WERI-Rb-1 (cell line): ENCODE results near the gene ARAF.

ENCODE experiments used
- DNase-seq: peaks from one replicate; pipeline ENCODE4 v3.0.0-alpha.2; 2020
- H3K27ac ChIP-seq: fragments of 250-450 bp; sonication (Bioruptor Pico); 2 replicates; pipeline ENCODE4 v1.5.1; 2020; ENCODE audit warnings: mild to moderate bottlenecking, moderate library complexity
- H3K27me3 ChIP-seq: fragments of 250-450 bp; sonication (Bioruptor Pico); 2 replicates; pipeline ENCODE4 v1.5.1; 2021; ENCODE audit warnings: mild to moderate bottlenecking, low read depth, moderate library complexity; ENCODE audit not compliant: insufficient read depth, severe bottlenecking
- H3K36me3 ChIP-seq: fragments of 250-450 bp; sonication (Bioruptor Pico); 2 replicates; pipeline ENCODE4 v1.5.1; 2020; ENCODE audit warnings: mild to moderate bottlenecking, moderate library complexity
- H3K4me3 ChIP-seq: 2 replicates; pipeline ENCODE4 v1.5.1; 2011; ENCODE audit warnings: low read depth, mild to moderate bottlenecking, control low read depth, low read length
- H3K9me3 ChIP-seq: fragments of 250-450 bp; sonication (Bioruptor Pico); 2 replicates; pipeline ENCODE4 v1.5.1; 2021; ENCODE audit warnings: mild to moderate bottlenecking, moderate library complexity; ENCODE audit not compliant: severe bottlenecking
- TF ChIP-seq, protein P1 (sequence below): IDR thresholded peaks from 2 replicates; pipeline ENCODE4 v1.5.1; 2011; ENCODE audit warnings: low read depth, mild to moderate bottlenecking, control low read depth, inconsistent platforms, low read length

Gene ARAF

DNA sequence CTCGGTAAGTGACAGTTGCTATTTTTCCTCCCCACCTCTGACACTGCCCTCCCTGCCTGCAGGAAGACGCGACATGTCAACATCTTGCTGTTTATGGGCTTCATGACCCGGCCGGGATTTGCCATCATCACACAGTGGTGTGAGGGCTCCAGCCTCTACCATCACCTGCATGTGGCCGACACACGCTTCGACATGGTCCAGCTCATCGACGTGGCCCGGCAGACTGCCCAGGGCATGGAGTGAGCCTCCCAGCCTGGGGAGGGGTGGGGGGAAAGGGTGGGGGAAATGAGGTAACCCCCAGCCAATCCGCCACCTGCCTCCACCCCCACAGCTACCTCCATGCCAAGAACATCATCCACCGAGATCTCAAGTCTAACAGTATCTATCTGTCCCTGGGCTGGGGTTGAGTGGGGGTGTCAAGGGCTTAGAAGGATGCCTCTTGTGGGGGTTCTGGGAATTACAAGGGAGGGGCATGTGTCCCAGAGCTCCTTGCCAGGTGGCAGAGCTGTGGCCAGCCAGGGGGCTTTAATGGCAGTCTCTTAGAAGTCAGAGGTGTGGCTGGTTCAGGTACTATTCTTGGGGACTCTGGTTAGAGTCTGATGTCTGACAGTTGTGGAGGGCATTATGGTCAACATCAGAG is 7.8 kb downstream of the ARAF start:
- TF ChIP-seq, protein P1, sequence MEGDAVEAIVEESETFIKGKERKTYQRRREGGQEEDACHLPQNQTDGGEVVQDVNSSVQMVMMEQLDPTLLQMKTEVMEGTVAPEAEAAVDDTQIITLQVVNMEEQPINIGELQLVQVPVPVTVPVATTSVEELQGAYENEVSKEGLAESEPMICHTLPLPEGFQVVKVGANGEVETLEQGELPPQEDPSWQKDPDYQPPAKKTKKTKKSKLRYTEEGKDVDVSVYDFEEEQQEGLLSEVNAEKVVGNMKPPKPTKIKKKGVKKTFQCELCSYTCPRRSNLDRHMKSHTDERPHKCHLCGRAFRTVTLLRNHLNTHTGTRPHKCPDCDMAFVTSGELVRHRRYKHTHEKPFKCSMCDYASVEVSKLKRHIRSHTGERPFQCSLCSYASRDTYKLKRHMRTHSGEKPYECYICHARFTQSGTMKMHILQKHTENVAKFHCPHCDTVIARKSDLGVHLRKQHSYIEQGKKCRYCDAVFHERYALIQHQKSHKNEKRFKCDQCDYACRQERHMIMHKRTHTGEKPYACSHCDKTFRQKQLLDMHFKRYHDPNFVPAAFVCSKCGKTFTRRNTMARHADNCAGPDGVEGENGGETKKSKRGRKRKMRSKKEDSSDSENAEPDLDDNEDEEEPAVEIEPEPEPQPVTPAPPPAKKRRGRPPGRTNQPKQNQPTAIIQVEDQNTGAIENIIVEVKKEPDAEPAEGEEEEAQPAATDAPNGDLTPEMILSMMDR = peak; percentile 45; the same call in 1 of the 2 replicates
- Histone ChIP-seq H3K27me3 (peaks cover 8% of the 10 kb centered on the region), H3K27ac (no peak overlapping the region), H3K4me3 (no peak overlapping the region), H3K9me3 (no peaks in the 10 kb centered on the region), H3K36me3 (peaks cover 15% of the 10 kb centered on the region)
- peak; percentile 28 for DNase-seq

DNA sequence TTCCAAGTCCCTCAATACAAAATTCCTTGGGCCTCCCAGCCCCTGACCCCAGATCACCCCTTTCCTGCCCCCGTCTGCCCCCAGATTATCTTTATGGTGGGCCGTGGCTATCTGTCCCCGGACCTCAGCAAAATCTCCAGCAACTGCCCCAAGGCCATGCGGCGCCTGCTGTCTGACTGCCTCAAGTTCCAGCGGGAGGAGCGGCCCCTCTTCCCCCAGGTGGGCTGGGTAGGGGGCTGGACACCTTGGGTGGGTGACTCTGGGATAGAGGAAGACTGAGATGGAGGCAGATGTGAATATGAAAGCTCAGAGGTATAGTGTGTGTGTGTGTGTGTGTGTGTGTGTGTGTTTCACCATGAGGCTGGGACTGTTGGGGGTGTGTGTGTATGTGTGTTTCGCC is 9.8 kb downstream of the ARAF start:
- Histone ChIP-seq H3K36me3 (peaks cover 15% of the 10 kb centered on the region), H3K9me3 (no peaks in the 10 kb centered on the region), H3K4me3 (no peak overlapping the region), H3K27me3 (peaks cover 8% of the 10 kb centered on the region), H3K27ac (no peak overlapping the region)
- no peak for DNase-seq
- TF ChIP-seq, protein P1 = no peak

DNA sequence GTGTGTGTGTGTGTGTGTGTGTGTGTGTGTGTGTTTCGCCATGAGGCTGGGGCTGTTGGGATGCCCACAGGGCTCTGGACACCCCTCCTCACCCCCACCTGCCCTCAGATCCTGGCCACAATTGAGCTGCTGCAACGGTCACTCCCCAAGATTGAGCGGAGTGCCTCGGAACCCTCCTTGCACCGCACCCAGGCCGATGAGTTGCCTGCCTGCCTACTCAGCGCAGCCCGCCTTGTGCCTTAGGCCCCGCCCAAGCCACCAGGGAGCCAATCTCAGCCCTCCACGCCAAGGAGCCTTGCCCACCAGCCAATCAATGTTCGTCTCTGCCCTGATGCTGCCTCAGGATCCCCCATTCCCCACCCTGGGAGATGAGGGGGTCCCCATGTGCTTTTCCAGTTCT is 10.2 kb downstream of the ARAF start:
- DNase-seq = no peak
- Histone ChIP-seq H3K9me3 (no peaks in the 10 kb centered on the region), H3K27ac (no peak overlapping the region), H3K36me3 (peaks cover 15% of the 10 kb centered on the region), H3K4me3 (no peak overlapping the region), H3K27me3 (peaks cover 8% of the 10 kb centered on the region)
- TF ChIP-seq, protein P1 = no peak

DNA sequence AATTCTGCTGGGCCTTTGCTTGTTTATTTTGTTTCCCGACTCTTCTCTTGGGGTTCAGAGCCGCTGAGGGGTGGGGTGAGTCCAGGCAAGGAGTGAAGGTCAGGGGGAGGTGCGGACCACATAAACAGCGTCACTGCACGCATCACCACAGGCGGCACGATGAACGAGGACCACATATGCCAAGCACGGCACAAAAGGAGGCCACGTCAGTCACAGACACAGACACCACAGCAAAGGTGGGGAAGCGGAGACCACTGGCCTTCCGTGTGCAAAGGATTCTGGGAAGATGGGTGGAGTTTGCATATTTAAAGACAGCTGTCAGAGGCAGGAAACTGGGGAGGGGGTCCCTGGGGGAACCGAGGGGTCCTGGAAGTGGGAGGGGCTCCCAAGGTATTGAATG is 10.9 kb downstream of the ARAF start:
- TF ChIP-seq, protein P1 = no peak
- no peak overlapping the region for H3K27ac ChIP-seq
- H3K27me3 ChIP-seq = peaks cover 8% of the 10 kb centered on the region
- no peaks in the 10 kb centered on the region for H3K9me3 ChIP-seq
- peaks cover 15% of the 10 kb centered on the region for H3K36me3 ChIP-seq
- H3K4me3 ChIP-seq = no peak overlapping the region
- no peak for DNase-seq

DNA sequence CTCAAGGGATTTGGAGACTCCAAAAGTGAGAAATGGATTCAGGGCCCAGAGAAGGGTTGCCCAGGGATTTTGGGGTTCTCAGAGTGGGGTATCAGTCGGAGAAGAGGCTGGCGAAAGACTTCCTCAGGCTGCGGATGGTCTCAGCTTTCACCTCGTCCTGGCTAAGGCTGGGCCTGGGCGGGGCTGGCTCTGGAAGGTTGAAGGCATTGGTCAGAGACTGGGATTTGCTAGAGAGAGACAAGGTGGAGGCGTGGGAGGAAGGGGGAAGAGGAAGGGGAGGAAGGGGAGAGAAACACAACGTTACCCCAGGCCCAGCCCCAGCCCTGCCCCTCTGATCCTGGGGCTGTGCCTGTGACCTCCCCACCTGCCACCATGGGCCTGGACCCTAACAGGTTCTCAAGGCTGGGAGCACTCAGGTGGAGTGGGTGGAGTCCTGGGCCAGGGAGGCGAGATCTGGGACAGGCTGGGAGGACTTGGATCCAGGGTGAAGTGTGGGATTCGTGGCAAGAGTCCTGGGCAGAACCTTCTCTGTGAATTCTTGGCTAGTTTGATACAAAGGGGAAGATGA is 11.9 kb downstream of the ARAF start:
- TF ChIP-seq, protein P1 = no peak
- H3K4me3 ChIP-seq = no peak overlapping the region
- H3K9me3 ChIP-seq = no peaks in the 10 kb centered on the region

More for the DNA sequence above, 11.9 kb downstream of the ARAF start:
- DNase-seq = no peak
- Histone ChIP-seq H3K27me3 (peaks cover 8% of the 10 kb centered on the region), H3K36me3 (peaks cover 15% of the 10 kb centered on the region), H3K27ac (no peak overlapping the region)
